ENCODE measurements around the gene EPS8.

GRCh38 chr12:15774819-15775218 lies 14.4 kb downstream of the EPS8 start:
- no peak for TF ChIP-seq GATA2 (IDR thresholded peaks at IDR 0.05; ENCODE audit: low read depth, low read length)
- TF ChIP-seq GATA3 (IDR thresholded peaks at IDR 0.05; ENCODE audit: low read depth, low read length) = no peak

Data from SH-SY5Y (cell line).